Activated CD8-positive, alpha-beta memory T cell treated with anti-CD3 and anti-CD28 coated beads for 1 hour (primary cell): ENCODE data around the gene TNXB.
"Not testable (repeated sequence)": the region's sequence is repeated elsewhere in the genome, so short reads cannot be mapped to it uniquely, and the experiment has no call there.

Experiments
- DNase-seq, 2 donors: peaks; one replicate each; pipeline ENCODE4 v3.0.0-alpha.2; 2020; ENCODE audit warnings: low read depth in 1 of 2; ENCODE audit errors: extremely low read depth in 1 of 2

TNXB gene

DNA sequence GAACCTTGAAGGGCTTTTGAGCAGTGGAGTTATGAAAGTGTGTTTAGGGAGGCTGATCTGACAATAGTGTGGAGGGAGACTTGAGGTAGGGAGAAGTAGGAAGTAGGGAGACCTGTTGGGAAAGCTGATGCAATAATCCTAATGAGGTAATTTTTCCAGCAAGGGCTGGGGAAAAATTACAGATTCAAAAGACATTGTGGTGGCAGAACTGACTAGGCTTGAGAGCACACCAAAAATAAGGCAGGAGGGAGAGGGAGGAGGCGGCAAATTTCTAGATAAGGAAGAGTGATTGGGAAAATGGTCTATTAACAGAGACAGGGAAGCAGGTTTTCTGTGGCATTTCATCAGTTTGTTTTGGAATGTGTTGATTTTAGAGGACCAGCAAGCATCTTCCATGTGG is 37.1 kb upstream of the TNXB start:
- DNase-seq: no peak

DNA sequence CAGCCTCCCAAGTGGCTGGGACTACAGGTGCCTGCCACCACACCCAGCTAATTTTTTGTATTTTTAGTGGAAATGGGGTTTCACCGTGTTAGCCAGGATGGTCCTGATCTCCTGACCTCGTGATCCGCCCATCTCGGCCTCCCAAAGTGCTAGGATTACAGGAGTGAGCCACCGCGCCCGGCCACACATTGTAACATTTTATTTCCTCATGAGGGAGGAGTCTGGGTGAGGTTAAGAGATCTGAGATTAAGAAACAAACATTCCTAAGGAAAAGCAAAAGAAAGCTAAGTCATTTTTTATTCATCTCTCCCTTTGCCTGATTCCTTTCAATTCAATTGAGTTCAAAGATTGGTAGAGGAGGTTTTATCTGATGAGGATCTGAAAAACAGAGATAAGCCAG is 35.1 kb upstream of the TNXB start:
- not testable (repeated sequence) for DNase-seq

DNA sequence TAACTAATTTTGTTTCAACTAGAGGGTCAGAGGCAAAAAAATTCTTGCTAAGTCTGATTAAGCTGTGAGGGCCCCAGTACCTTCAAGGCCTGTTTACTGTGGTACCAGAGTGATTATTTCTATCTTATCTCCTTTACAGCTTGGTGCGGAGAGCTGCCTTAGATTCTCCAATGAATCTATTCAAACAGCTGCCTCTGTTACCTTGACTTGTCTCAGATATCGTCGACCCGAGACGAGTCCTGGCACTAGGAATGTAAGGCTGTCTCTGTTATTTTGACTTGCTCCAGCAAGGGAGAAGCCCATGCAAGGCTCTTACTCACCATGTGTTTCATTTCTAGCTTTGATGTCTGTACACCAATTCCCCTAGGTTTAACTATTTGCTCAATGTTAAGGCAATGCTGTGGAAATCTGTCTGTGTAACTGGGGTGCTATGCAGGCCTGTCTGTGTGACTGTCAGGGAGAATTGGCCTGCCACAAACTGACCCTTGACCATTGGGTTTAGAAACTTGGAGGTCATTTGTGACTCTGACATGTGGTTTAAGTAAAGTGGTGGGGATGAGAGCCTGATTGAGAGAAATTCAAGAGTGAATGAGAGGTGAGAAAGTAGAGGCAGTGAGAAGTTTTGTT is 31.4 kb upstream of the TNXB start:
- no peak for DNase-seq

DNA sequence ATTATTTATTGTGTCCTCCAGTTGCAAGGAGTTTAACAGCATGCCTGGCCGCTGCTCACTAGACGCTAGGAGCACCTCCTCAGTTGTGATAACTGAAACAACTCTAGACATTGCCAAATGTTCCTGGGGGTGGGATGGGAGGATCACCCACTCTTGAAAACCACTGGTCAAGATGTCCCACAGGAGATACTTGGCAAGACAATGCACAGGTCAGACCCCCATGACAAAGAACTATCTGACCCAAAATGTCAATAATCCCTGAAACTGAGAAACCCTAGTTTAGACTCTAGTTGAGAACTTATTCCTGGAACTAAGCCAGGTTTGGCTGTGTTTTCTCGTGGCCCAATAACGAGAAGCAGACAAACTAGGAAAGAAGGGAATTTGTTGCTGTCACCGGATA is 30.5 kb upstream of the TNXB start:
- DNase-seq: no peak

DNA sequence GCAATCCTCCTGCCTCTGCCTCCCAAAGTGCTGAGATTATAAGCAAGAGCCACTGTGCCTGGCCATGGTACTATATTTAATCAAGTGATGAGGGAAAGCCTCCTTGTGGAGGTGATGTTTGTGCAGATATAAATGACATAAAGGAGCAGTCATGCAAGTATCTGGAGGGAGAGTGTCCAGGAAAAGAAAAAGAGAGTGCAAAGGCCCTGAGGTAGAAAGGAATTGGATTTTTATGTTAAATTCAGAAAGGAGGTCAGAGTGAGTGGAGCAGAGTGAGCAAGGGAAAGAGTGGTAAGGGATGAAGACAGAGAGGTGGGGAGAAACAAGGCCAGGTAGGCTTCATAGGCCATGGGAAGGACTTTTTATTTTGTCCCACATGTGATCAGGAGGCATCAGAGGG is 28.3 kb upstream of the TNXB start:
- DNase-seq: no peak

DNA sequence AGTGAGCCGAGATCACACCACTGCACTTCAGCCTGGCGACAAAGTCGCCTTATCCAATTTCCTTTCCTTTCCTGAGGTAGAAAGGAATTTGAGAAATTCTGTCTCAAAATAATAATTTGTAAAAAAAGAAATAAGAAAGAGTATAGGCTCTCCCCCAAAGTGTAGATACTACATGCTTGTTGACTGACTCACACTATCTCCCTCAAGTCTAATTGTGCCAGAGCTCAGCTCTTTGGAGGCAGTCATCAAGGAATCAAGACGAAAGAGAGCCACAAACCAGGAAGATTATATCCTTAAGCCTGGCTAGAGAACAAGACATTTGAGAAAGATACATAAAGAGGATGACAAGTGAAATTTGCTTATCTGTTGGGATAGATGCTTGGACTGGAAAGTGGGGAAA is 24.6 kb upstream of the TNXB start:
- DNase-seq: no peak

DNA sequence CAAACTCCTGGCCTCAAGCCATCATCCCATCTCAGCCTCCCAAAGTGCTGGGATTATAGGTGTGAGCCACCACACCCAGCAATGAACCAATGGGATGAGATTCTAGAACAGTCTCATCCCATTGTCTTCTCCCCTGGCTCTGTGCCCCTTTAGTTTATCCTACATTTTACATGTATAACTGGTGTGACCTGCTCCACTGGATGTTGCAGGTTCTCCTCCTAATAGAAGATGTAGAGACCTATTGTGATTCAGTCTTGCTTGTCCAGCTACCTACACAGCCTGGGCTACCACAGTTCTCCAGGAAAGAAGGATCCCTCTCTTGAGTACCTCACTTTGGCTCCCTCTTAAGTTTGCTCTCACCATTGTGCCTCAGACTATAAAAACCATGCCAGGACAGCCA is 23.0 kb upstream of the TNXB start:
- DNase-seq: no peak

DNA sequence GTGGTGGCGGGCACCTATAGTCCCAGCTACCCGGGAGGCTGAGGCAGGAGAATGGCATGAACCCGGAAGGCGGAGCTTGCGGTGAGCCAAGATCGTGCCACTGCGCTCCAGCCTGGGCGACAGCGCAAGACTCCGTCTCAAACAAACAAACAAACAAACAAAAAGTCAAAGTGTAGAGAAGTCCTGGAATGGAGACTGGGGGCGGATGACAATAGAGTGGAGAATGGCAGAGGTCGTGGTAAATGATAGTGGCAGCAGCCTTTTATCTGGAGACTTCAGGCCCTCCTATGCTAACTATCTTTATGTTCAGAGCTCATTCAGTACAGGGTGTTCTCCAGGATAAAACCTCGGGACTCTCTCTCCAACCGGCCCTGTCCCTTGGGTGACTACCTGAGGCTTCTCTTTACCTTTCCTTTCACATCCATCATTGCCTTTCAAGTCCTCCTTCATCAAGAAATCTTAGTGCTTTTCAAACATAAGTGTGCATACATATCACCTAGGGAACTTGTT is 22.4 kb upstream of the TNXB start:
- no peak for DNase-seq

DNA sequence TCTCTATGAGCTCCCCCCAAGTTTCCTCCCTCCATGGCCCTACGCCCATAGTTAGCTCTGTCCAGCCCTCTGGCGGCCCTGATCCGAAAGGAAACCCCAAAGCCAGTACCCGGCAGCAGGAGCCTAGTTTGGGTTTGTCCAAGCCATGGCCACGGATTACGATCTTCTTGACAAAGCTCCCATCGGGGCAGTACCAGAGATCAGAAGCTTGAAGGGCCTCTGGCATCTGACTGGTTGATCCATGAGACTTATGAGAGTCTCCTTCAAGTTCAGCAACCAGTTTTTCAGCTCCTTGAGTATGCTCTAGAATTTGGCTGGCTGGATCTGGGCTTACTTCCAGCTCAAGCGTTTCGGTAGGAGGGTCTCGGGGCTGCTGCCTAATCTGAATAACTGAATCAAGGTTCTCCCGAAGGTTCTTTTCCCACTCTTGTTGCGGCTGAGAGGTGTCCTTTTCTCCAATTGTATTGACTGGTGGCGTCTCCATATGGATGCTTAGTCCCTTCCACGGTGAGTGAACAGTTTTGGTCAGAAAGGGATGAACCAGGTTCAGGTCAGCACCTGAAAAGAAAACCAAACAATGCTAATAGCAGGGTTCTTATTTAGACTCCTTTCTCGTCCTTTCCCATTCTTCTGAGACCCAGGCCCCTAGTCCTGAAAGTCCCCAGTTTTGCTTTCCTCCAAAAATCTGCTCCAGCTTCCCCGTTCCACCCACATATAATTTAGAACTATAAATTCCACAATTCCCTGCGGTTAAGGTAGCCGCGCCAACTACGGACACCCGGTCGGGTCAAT is 20.4 kb upstream of the TNXB start:
- DNase-seq: no peak

DNA sequence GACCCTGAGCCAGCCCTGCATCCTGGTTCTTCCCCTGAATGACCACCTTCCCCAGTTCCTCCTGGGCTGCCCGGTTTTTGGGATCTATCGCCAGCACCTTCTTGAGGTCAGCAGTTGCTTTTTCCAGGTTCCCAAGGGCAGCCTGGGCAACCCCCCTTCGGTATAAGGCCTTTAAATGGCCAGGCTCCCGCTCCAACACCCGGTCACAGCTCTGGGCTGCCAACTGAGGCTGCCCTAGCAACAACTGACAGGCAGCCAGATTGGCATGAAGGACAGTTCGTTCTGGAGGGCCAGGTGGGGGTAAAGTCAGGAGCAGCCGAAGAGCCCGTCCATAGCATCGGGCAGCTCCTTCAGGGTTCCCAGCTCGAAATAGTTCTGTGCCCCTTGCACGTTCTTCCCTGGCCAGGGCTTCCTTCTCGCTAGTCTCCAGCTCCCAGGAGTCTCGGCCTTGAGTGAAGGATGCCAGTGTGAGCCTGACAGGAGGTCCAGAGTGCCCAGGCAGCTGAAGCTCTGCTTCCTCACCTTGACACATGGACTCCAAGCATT is 19.7 kb upstream of the TNXB start:
- no peak for DNase-seq

DNA sequence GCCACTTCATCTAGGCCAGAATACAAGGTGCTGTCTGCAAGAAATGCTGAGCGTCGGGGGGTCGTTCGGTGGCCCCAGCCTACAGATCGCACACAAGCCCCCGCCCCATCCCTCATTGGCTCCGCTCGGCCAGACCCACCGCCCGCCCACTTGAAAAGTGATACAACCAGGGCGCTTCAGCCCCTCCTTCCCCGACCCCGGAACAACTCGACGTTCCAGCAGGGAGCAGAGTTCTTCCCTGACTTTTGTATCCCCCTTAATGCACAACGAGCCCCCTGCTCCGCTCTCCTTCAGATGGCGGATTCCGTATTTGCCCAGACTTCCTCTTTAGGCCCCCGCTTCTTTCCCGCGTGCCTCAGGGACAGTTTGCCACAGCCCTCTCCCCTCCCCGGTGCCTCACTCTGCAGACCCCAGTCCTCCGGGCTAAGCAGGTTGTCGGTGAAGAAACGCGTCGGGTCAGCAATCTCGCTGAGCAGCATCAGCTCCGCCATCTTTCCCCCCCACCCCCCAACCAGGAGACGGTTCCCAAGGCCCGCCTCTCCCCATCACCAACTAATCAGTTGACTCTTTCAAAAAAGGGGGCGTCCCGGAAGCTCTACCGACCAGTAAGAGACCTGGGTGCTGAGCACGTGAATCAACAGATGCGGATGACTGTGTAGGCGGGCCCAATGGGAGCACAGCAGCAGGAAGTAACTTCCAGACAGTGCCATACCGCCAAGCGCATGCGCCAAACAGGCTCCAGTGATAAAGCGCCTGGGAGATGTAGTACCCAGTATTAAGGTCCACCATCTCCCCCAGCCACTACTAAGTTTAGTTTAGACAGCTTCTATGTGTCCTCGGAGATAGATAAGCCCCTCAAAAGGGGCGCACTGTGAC is 18.8 kb upstream of the TNXB start, which contains the start of gene ATF6B:
Gene ATF6B (minus strand): TSS at position 530 of the 876 bp plus-strand sequence. CDS start 39 bp downstream, at position 491.
- peak; percentile 88 to 94 for DNase-seq

DNA sequence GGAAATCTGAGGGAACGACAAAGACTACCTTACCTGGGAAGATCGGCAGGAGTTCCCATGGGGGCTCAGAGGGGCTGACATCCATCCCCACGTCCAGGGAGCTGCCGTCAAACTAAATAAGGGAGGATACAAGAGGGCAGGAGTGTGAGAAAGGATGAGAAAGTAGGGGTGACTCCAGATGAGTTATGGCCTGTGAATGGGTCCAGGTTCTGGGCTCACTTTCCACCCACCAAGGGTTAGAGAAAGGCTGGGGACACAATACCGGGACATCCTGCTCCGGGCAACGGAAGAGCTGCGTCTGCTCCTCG is 18.2 kb upstream of the TNXB start:
- no peak for DNase-seq

DNA sequence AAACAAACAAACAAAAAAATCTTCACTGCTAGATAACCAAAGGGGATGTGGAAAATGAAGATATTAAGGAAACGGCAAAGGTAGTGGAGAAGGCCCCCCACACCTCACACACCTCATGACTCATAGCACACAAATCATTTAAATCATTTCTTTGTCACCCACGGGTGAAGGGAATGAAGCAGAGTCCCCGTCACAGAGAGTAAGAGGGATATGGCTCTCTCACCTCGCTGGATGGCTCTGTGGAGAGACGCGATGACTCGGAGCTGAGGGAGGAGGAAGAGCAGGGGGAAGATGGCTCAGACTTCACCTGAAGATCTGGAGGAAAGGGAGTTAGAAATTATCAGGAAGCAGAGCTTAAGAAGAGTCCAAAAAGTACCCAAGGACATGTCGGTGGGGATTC is 17.7 kb upstream of the TNXB start:
- DNase-seq: no peak

DNA sequence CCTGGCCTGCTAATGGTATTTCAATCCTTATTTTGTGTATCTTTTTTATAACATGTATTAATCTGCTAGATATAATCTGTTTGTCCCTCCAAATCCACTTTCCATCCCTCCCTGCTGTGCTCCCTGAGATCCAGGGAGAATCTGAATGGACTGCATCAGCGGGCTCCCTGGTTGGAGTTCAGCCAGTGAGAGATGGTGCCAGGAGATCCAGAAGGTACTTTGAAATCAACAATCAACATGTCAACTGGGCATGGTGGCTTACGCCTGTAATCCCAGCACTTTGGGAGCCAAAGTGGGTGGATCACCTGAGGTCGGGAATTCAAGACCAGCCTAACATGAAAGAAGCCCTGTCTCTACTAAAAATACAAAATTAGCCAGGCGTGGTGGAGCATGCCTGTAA is 14.5 kb upstream of the TNXB start:
- DNase-seq: no peak

DNA sequence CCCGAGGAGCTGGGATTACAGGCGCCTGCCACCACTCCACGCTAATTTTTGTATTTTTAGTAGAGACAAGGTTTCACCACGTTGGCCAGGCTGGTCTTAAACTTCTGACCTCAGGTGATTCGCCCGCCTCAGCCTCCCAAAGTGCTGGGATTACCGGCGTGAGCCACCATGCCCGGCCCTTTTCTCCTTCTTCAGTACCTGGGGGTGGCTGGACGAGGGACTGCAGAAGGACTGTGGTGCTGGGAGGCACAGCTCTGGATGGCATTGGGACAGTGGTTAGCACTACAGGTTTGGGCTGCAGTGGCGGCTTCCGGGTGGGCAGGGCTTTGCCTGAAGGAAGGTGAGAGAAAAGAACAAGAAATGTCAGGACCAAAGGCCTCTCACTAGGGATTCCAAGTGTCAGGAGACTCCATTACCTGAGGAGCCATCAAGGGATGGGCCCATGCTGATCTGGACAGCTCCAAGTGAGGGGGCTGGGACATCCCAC is 11.5 kb upstream of the TNXB start:
- no peak for DNase-seq

DNA sequence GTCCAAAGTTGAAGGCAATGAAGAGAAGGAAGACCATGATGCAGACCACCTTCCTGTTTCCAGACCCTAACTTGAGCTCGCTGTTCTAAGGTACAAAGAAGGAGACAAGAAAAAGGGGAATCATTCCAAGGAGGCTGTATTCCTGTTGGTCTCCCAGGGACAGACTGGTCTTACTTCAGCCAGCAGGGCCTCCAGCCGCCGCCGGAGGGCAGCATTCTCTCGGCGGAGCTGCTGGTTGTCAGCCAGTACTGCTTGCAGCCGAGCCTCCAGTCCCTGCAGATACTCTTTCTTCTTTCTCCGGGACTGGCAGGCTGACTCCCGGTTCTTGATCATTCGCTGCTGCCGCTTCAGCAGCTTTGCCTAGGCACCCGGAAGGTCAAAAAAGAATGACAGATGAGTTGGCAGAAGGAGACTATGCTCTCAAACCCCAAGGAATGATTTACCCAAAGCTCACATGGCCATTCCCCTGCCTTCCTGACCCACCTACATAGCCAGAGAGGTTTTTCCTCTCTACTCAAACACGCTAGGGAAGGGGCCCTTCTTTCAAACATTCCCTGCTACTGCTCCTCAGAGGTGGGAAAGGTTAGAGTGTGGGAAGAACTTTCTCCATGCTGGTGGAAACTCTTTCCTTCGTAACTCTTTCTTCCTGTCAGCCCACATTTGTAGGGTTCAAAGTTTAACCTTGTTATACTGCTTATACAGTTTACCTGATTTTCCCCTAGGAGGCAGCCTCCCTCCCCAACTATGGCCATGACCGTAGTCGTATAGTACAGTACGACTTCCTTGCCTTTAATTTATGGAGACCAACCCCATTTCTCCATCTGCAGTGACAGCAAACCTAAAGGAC is 9.9 kb upstream of the TNXB start:
- DNase-seq: peak; percentile 21 to 50

DNA sequence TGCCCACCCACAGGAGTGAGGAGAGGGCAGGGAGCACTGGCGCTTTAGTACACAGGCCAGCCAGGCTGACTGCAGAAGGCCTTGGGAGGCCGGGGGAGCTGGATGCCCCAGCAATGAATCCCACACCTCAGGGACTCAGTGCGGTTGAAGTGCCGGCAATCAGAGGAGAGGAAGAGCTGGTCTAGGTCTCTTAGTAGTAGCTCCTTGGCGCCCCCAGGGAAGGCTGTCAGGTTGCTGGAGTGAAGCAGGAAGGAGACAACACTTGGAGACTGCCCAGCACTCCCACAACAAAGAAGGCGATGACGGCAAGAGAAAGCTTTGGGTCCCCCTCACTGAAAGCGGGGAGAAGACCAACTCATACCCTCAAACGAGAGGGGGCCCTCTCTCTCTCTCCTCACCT is 8.3 kb upstream of the TNXB start:
- DNase-seq: no peak

DNA sequence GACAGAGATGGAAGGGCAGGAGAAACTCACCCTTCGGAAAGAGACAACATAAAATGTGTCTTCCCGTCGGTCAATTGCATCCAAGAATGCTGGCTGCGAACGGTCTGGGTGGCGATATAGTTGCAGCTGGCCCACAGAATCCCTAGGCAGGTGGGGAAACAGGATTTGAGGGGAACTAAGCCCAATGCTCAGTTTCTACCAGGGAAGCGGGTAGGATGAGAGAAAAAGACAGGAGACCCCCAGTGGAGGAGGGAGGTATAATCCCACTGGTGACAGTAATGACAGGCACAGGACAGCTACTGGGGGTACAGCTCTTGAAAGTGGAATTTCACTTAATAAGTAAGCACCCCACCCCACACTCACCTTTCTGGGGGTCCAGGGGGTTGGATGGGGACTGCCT is 7.5 kb upstream of the TNXB start:
- DNase-seq: no peak

DNA sequence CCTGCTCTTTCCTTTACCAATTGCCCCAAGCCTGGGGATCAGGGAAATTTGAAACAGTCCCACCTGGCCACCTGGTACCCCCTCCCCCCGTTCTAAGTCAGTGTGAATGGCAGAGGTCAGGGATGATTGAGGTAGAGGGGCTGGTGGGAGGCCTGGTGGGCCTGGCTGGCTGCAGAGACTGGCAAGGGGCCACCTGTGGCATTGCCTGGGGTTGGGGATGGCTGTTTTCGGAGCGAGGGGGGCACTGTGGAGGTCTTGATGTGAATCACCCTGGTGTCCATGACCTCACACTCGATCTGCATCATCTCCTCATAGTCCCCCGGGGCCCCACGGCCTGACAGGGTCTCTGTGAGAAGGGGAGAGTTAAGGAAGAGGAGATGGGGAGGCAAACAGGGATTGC is 6.5 kb upstream of the TNXB start:
- DNase-seq: no peak

DNA sequence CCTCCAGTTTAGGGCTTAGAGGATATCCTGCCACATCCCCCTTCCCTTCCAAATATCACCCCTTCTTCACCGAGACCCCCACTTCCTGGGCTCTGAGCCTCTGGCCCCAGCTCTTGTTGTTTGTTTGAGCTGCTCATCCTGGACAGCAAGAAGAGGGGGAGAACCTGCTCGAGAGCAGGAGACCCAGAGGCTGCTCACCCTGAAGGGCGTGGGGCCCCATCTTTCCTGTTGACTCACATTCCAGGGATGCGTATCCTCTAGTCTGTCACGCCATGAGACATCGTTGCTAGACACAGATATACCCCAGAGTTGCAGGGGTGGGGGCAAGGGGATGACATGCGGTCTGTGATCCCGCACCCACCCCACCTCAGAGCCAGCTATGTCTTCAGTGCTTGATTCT is 5.7 kb upstream of the TNXB start:
- DNase-seq: no peak
